ENCODE data around the gene REPS2. TPM values are rescaled to one million over a fixed set of nuclear protein-coding genes. Genes with fewer than 3 reads are reported as not detected.
"Not testable (repeated sequence)": the region's sequence is repeated elsewhere in the genome, so short reads cannot be mapped to it uniquely, and the experiment has no call there.

REPS2 gene
- total RNA-seq, 1 donor = 1.8 TPM

GRCh38 chrX:16946971-16947562, 609 bp downstream of the REPS2 start:
- H3K4me1 ChIP-seq (ENCODE audit: insufficient read depth, low read length) = no peaks in the 10 kb centered on the region
- H3K9me3 ChIP-seq (ENCODE audit: low read depth, low read length) = no peaks in the 10 kb centered on the region
- no peaks in the 10 kb centered on the region for H3K27me3 ChIP-seq (ENCODE audit: insufficient read depth, low read length)
- peak overlapping the region; percentile 48 for H3K4me3 ChIP-seq (ENCODE audit: low read length)

- Histone ChIP-seq H3K27me3 (ENCODE audit: insufficient read depth, low read length) (no peaks in the 10 kb centered on the region), H3K4me3 (ENCODE audit: low read length) (no peak overlapping the region), H3K4me1 (ENCODE audit: insufficient read depth, low read length) (peaks cover 7% of the 10 kb centered on the region), H3K9me3 (ENCODE audit: low read depth, low read length) (no peaks in the 10 kb centered on the region)
Observed at GRCh38 chrX:16950423-16950822, 4.0 kb downstream of the REPS2 start.

- Histone ChIP-seq H3K4me3 (ENCODE audit: low read length) (no peak overlapping the region), H3K27me3 (ENCODE audit: insufficient read depth, low read length) (no peaks in the 10 kb centered on the region), H3K9me3 (ENCODE audit: low read depth, low read length) (no peaks in the 10 kb centered on the region), H3K4me1 (ENCODE audit: insufficient read depth, low read length) (peaks cover 25% of the 10 kb centered on the region)
Observed at GRCh38 chrX:16953606-16954211, 7.3 kb downstream of the REPS2 start.

GRCh38 chrX:16957751-16958150, 11.3 kb downstream of the REPS2 start:
- H3K4me1 ChIP-seq (ENCODE audit: insufficient read depth, low read length) = peaks cover 25% of the 10 kb centered on the region

GRCh38 chrX:16958356-16958755, 11.9 kb downstream of the REPS2 start:
- Histone ChIP-seq H3K9me3 (ENCODE audit: low read depth, low read length) (no peaks in the 10 kb centered on the region), H3K27me3 (ENCODE audit: insufficient read depth, low read length) (no peaks in the 10 kb centered on the region), H3K4me1 (ENCODE audit: insufficient read depth, low read length) (peaks cover 25% of the 10 kb centered on the region)

More at GRCh38 chrX:16957751-16958150, 11.3 kb downstream of the REPS2 start:
- no peaks in the 10 kb centered on the region for H3K9me3 ChIP-seq (ENCODE audit: low read depth, low read length)
- no peak overlapping the region for H3K4me3 ChIP-seq (ENCODE audit: low read length)
- no peaks in the 10 kb centered on the region for H3K27me3 ChIP-seq (ENCODE audit: insufficient read depth, low read length)

GRCh38 chrX:16962661-16963060, 16.2 kb downstream of the REPS2 start:
- H3K4me3 ChIP-seq (ENCODE audit: low read length); H3K4me1 ChIP-seq (ENCODE audit: insufficient read depth, low read length); H3K27me3 ChIP-seq (ENCODE audit: insufficient read depth, low read length); H3K9me3 ChIP-seq (ENCODE audit: low read depth, low read length): not testable (repeated sequence)

More at GRCh38 chrX:16958356-16958755, 11.9 kb downstream of the REPS2 start:
- H3K4me3 ChIP-seq (ENCODE audit: low read length) = no peak overlapping the region

- Histone ChIP-seq H3K27me3 (ENCODE audit: insufficient read depth, low read length) (no peaks in the 10 kb centered on the region), H3K4me3 (ENCODE audit: low read length) (no peak overlapping the region), H3K9me3 (ENCODE audit: low read depth, low read length) (no peaks in the 10 kb centered on the region), H3K4me1 (ENCODE audit: insufficient read depth, low read length) (no peaks in the 10 kb centered on the region)
Observed at GRCh38 chrX:16963216-16963615, 16.8 kb downstream of the REPS2 start.

GRCh38 chrX:16964976-16965375, 18.5 kb downstream of the REPS2 start:
- not testable (repeated sequence) for H3K9me3 ChIP-seq (ENCODE audit: low read depth, low read length); H3K4me3 ChIP-seq (ENCODE audit: low read length); H3K27me3 ChIP-seq (ENCODE audit: insufficient read depth, low read length); H3K4me1 ChIP-seq (ENCODE audit: insufficient read depth, low read length)

GRCh38 chrX:16966752-16967448, 20.4 kb downstream of the REPS2 start:
- H3K4me3 ChIP-seq (ENCODE audit: low read length) = no peak overlapping the region
- no peaks in the 10 kb centered on the region for H3K9me3 ChIP-seq (ENCODE audit: low read depth, low read length)
- no peaks in the 10 kb centered on the region for H3K27me3 ChIP-seq (ENCODE audit: insufficient read depth, low read length)
- no peaks in the 10 kb centered on the region for H3K4me1 ChIP-seq (ENCODE audit: insufficient read depth, low read length)

GRCh38 chrX:16968753-16969152, 22.3 kb downstream of the REPS2 start:
- not testable (repeated sequence) for H3K27me3 ChIP-seq (ENCODE audit: insufficient read depth, low read length); H3K4me1 ChIP-seq (ENCODE audit: insufficient read depth, low read length); H3K9me3 ChIP-seq (ENCODE audit: low read depth, low read length); H3K4me3 ChIP-seq (ENCODE audit: low read length)

GRCh38 chrX:16970977-16971376, 24.5 kb downstream of the REPS2 start:
- no peaks in the 10 kb centered on the region for H3K4me1 ChIP-seq (ENCODE audit: insufficient read depth, low read length)
- no peak overlapping the region for H3K4me3 ChIP-seq (ENCODE audit: low read length)
- H3K9me3 ChIP-seq (ENCODE audit: low read depth, low read length) = no peaks in the 10 kb centered on the region
- H3K27me3 ChIP-seq (ENCODE audit: insufficient read depth, low read length) = no peaks in the 10 kb centered on the region

- Histone ChIP-seq H3K4me3 (ENCODE audit: low read length) (no peak overlapping the region), H3K4me1 (ENCODE audit: insufficient read depth, low read length) (no peaks in the 10 kb centered on the region), H3K9me3 (ENCODE audit: low read depth, low read length) (no peaks in the 10 kb centered on the region), H3K27me3 (ENCODE audit: insufficient read depth, low read length) (no peaks in the 10 kb centered on the region)
Observed at GRCh38 chrX:16971694-16972093, 25.2 kb downstream of the REPS2 start.

- H3K9me3 ChIP-seq (ENCODE audit: low read depth, low read length) = no peaks in the 10 kb centered on the region
- H3K4me1 ChIP-seq (ENCODE audit: insufficient read depth, low read length) = no peaks in the 10 kb centered on the region
- no peaks in the 10 kb centered on the region for H3K27me3 ChIP-seq (ENCODE audit: insufficient read depth, low read length)
- H3K4me3 ChIP-seq (ENCODE audit: low read length) = no peak overlapping the region
Observed at GRCh38 chrX:16975233-16975632, 28.8 kb downstream of the REPS2 start.

- H3K4me1 ChIP-seq (ENCODE audit: insufficient read depth, low read length) = no peaks in the 10 kb centered on the region
- H3K4me3 ChIP-seq (ENCODE audit: low read length) = no peak overlapping the region
- H3K9me3 ChIP-seq (ENCODE audit: low read depth, low read length) = no peaks in the 10 kb centered on the region
- H3K27me3 ChIP-seq (ENCODE audit: insufficient read depth, low read length) = no peaks in the 10 kb centered on the region
Observed at GRCh38 chrX:16977771-16978170, 31.3 kb downstream of the REPS2 start.

- H3K4me3 ChIP-seq (ENCODE audit: low read length) = no peak overlapping the region
- H3K4me1 ChIP-seq (ENCODE audit: insufficient read depth, low read length) = no peaks in the 10 kb centered on the region
- H3K9me3 ChIP-seq (ENCODE audit: low read depth, low read length) = no peaks in the 10 kb centered on the region
- no peaks in the 10 kb centered on the region for H3K27me3 ChIP-seq (ENCODE audit: insufficient read depth, low read length)
Observed at GRCh38 chrX:16978193-16978984, 31.9 kb downstream of the REPS2 start.

Data from mononuclear cell (primary cell).